Lower leg skin (tissue), 3 donors: ENCODE measurements around the gene LTF.

Source experiments
- POLR2A ChIP-seq, 2 donors: fragments of 450-650 bp; IDR thresholded peaks; one replicate each; pipeline ENCODE4 v1.6.1; 2016 to 2017; ENCODE audit warnings: antibody characterized with exemption in 2 of 2, mild to moderate bottlenecking in 1 of 2, moderate library complexity in 1 of 2
- TF ChIP-seq, protein P1 (sequence below), 3 donors: fragments of 450-650 bp; IDR thresholded peaks; one replicate each; pipeline ENCODE4 v1.5.1; 2016; ENCODE audit warnings: antibody characterized with exemption in 3 of 3, mild to moderate bottlenecking in 3 of 3, moderate library complexity in 2 of 3

GRCh38 chr3:46406443-46406787 lies 58.3 kb downstream of the LTF start:
- TF ChIP-seq POLR2A (IDR thresholded peaks at IDR 0.05): no peak
- TF ChIP-seq, protein P1, sequence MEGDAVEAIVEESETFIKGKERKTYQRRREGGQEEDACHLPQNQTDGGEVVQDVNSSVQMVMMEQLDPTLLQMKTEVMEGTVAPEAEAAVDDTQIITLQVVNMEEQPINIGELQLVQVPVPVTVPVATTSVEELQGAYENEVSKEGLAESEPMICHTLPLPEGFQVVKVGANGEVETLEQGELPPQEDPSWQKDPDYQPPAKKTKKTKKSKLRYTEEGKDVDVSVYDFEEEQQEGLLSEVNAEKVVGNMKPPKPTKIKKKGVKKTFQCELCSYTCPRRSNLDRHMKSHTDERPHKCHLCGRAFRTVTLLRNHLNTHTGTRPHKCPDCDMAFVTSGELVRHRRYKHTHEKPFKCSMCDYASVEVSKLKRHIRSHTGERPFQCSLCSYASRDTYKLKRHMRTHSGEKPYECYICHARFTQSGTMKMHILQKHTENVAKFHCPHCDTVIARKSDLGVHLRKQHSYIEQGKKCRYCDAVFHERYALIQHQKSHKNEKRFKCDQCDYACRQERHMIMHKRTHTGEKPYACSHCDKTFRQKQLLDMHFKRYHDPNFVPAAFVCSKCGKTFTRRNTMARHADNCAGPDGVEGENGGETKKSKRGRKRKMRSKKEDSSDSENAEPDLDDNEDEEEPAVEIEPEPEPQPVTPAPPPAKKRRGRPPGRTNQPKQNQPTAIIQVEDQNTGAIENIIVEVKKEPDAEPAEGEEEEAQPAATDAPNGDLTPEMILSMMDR (IDR thresholded peaks at IDR 0.05): no peak
